DLD1 (cell line): ENCODE measurements around the gene SPOCK1.

Source experiments
- in situ Hi-C: cut with HindIII; loops from 2 replicates; pipeline ENCODE4 v1.10.0; 2017; ENCODE audit warnings: low sequenced_read_pairs

SPOCK1 gene

DNA sequence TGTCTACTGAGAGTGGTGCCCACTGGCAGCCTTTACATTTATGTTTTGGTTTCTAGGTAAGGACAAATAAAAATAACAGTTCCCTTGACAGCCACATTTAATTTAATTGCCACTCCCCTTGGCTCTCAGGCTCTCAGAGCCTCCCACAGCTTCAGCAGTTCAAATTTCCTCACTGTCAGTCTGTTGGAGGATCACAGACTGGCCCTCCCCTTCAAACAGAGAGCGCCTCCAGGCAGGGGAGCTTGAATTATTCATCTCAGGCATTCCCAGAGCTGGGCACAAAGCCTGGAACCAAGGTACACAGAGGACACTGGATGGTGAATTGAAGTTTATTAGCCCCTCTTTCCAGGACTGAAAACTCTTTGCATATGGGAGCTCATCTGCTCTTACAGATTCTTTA, 407.7 kb downstream of the SPOCK1 start:
- in situ Hi-C loops: no loop called here

DNA sequence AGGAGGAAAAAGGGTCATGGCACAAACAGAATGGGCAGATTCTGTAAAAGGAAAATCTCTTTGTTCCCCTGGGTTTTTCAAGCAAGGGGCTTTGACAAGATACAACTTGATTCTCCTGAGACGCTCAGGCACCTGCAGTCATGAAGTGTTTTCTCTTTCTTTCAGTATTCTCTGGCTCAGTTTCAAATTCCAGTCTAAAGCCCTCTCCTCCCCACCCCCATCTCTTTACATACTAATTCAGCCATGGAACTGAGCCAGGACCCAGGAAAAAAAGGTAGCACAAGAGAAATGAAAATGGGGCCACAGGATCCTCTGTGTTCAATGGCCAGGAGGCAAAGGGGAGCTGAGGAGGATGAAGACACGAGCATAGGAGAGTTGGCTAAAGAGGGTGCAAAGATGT, 408.4 kb downstream of the SPOCK1 start:
- in situ Hi-C loops: no loop called here

DNA sequence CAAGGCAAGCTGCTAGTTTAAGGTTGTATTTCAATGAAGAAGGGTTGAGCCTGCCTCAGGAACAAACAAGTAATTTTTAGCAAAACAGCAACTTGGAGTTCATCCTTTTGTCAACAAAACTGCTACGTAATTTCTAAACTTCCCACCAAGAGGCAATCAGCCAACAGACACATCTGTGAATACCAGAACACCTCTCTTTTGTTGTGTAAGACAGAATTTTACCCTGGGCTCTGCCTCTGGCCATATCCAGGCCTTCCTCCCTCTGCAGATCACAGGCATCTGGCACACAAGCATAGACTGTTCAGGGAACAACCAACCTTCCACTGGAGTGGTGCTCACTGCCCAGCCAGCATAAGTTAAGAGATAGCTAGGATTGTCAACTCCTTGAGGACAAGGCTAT, 409.0 kb downstream of the SPOCK1 start:
- in situ Hi-C loops: no loop called here

DNA sequence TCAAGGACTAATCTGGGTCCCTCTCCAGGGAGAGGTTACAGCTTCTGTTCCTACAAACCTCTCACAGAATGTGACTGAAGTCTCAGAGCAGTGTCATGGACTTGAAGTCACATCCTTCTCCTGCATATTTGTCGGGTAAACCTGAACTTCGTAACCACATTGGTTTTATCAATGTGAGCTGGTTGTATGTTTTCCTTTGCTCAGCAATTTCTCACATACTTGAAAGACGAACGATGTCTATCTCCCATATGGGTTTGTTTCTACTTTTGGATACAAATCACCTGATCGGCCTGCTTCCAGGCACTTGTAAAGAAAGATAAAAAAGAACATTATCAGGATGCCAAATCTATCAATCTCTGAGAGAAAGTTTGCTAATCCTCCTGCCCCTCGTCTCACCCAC, 411.0 kb downstream of the SPOCK1 start:
- in situ Hi-C loops: no loop called here

DNA sequence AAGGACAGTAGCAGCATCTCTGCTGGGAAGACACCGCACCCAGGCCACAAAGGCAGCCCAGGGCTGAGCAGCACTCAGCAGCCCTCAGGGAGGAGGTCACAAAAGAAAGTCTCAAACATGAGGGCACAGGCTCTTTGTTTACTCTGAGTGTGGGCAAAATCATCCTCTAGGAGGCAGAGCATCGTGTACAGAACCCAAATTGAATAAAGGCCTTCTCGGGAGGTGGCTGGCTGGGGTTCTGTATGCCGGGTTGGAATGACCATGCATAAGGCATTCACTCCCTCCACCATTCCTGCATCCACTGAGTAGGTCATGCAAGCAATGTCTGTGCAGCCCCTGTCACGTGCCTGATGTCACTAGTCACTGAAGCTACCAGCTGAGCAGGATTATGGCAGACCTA, 412.8 kb downstream of the SPOCK1 start:
- in situ Hi-C loops: no loop called here

DNA sequence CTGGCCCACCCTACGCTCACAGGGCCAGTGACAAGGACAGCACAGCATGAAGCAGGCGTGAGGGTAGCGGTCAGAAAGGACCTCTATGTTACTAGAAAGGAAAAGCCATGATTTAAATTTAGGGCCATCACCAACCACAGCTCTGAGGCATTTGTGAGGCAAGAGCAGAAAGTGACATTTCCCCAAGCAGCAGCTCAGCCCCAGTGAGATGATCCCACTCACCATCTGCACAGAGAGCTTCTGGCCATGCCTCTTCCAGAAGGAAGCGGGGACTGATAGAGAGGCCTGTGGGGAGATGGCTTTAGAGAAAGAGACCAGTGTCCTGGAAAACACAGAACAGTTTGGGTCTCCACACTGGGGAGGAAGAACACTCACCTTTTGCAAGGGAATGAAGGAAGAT, 413.9 kb downstream of the SPOCK1 start:
- in situ Hi-C loops: no loop called here

DNA sequence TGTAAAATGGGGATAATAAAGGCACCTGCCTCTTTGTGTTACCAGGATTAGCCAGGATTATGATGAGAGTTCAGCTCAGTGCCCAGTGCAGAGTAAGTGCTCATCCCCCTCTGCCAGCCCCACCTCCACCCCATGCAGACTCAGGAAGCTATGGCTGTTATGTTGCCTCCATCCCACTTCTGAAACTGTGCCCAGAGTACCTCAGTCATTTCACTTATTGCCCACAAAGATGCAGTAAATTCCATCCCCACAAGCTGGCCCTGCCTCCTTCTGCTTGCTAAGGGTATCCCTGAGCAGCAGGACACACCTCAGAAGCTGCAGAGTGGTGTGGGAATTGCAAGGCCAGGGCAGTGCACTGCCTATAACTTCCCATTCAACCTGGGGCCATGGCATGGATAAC, 415.1 kb downstream of the SPOCK1 start:
- in situ Hi-C loops: no loop called here

DNA sequence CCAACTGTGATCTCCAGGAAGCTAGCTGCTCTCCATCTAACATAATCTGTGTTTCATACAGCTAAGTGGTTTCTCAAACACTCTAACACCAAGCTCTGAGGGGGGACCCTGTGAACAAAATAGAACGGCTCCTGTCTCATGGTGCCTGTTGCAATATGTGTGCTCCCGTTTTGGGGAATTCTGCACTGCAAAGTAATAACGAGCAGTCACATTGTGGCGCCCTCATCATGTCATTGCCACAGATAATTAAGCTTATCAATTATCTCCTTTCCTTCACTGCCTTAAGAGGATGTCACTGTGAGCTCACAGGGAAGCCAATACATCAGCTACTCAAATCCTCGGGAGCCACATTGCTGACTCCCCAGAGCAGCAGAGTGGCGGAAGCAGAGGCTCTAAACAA, 416.2 kb downstream of the SPOCK1 start:
- in situ Hi-C loops: no loop called here

DNA sequence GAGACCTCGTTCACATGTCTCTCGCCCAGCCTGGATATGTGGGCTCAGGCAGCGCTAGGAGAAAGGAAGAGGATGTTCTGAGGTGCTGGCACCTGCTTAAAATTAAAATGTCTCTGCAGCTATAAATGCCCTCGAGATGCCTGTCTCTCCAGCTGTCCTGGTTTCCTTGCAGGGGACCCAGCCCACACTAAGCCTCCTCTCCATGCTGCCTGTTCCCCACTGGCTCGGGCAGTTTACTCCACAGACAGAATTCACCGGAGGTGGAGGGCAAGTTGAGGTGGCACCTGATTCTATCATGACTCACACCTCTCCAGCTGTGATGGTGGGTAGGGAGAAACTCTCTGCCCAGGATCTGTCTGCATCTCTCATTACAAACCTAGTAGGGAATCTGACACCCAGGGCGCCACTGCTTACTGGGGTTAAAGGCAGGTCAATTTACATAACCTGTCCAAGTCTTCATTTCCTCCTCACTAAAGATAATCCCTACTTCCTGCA, 420.9 kb downstream of the SPOCK1 start:
- in situ Hi-C loops: no loop called here

DNA sequence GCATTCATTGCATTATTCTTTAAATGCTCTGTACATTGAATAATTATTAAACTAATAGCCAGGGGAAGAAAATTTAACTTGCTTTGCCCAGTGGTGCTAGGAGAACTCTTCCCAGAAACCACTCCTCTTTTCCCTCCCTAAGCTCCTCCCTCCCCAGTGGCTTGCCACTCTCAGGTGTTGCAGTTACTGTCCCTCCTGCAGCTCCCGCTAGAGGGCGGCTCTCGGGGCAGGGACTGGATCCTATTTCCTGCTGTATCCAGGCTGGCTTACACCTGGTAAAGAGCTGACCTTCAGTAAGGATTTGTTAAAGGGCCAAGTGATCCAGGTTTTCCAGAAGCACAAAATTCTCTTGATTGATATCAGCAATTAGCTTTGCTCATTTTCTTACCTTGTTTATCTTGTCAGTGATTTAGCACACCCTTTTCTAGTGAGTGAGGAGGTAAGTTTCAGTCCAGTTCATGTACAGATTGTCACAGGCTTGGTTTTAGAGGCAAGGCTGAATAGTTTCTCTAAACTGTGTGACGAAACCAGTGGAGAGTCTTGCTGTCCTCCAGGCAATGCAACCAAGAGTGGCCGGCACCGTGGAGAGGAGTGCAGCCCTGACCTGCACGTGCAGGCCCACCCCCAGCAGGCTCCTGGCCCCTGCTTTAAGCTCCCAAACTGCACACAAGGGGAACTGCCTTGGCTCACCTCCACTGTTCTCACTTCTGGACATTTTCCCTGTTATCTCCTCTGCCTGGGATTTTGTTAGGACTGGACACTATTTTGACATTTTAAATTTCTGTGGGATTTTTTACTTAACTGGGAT, 423.8 kb downstream of the SPOCK1 start:
- in situ Hi-C loops: no loop called here

DNA sequence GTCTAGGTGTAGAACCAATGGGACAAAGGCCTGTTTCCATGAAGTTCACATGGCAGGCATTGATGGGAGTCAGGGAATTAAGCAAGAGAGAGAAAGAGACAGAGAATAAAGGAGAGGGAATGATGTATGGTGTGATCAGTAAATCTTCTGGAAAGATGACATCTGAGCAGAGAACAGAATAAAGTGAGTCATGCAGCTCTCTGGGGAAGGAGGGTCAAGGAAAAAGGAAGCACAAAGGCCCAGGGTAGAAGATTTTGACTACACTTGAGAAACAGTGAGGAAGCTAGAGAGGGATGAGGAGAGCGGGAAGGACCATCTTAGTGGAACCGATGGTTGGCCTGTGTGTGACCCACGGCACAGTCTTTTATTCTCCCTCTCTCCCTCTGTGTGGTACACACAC, 425.9 kb downstream of the SPOCK1 start:
- in situ Hi-C loops: no loop called here

DNA sequence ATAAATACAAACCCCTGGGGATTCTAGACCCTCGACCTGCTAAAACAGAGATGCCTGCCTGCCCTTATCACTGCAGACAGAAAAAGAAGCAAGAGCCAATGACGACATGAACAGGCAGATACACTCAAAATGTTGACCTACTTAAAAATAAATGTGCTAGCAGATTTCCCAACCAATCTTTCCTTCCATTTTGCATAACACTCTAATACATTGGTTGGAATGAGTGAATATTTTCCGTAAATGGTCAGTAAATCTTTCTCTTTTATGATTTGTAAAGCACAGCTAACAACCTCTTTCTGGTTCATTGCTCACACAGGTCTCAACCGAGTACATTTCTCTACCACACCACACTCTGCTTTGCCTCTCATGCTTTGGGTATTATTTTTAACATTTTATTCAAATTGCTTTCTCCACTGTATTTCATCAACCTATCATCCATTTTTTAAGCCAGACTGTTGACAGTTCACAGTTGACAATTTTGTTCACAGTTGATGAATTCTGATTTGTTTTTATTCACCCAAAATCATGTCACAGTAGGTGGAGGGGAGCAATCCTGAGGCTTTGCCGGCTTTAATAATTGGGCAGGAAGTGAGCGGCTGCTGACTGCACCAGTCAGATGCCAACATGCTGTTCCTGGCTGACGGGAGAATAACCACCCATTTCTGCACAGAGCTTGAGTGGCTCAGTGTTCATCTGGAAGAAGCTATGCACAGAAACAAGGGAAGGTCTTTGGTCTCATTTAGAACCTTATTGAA, 426.6 kb downstream of the SPOCK1 start:
- in situ Hi-C loops: no loop called here

DNA sequence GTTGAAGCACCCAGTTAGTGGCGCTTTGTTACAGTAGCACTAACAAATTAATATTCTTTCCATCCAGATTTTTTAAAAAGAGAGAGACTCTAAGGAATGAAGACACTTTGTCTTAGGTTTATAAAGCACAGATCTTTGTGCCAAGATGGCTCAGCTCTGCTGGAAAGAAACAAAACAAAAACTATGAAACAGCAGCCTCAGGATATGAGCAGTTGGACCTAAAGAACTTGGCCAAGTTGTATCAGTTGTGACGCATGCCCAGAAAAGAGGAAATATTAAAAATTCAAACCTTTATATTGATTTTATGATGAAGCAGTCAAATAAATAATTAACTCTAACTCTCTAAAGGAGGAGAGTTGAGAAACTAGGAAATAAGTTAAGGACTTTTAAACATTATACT, 427.2 kb downstream of the SPOCK1 start:
- in situ Hi-C loops: no loop called here

DNA sequence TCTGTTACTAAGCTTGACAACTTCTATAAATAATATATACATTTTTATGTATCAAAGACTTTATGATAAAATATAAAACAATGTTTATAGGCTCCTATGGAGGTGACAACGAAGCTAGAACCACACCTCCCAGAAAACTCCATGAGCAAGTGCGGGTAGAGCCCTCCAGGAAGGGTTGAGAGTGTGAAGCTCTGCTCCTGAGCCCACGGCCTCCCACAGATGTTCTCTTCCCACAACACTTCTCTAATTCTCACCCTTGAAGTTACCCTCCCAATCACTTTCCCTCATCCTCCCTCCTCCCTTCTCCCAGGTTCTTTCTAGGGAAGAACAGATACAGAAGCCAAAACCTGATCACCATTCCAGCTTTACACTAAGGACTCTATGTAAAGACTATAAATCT, 427.6 kb downstream of the SPOCK1 start:
- in situ Hi-C loops: no loop called here

DNA sequence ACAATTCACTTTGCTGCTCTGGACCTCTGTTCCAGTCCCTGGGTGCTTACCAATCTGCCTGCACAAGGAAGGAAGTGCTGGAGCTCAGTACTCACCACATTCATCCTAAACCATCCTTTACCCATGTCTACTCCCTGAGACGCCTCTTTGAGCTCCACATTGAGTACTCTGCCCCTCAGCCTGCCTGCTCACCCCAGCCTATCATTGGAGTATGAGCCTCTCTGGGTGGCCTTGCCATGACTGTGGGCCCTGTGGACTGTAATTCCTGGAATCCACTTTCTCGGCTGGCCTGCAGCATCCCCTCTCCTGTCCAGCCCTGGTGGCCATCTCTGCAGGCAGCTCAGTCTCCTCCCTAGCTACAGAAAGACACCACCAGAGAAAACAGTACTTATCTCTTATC, 428.6 kb downstream of the SPOCK1 start:
- in situ Hi-C loops: no loop called here

DNA sequence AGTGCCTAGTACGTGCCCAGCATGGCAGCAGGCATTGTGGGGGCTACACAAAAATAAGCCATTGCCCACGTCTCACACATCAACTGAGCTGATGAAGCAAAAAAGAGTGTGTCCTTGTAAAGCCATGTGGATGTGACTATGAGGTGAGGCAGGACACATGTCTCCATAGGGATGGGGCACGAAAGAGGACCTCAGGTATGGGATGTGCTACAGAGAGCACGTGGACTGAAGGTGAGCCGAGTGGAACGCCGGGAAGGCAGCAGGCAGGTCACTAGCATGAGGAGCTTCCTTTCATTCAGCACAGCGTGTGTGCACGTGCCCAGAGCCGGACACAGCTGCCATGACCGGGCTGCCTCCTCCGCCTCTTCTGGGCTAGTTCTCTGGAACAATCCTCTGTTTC, 429.8 kb downstream of the SPOCK1 start:
- in situ Hi-C loops: no loop called here

DNA sequence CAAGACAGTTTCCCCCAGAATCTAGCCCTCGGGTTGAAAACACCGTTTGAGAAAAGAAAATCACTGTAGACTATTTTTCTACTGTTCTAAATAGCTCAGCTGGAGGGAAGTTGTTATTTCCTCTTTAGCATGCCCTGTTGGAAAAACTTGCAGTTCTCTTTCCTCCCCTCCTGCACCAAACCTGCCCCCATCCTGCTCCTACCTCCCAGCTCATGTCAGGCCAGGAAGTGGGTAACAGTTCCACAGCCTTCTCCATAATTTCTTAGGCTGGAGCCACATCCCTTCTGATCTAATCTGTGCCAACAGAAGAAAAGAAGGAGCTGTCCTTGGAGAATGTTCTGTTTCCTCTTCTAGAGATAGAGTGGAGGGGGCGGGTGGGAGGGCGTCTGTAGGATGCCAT, 437.7 kb downstream of the SPOCK1 start:
- in situ Hi-C loops: no loop called here

DNA sequence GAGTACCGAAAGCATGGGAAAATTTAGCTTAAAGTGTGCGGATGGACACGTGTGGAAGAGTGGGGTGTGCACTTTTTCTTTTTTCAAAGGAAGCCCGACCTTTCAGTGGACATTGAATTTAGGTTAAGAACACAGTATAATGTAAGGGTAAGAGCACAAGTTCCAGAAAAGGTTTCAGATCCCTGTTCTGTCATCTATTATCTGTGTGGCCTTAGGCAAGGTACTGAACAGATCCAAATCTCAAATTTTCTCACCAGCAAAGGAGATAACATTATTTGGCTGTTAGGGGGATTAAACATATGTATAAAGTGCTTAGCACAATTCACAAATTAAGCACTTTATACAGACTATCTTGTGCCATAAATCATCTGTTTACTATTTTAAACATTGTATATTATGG, 441.0 kb downstream of the SPOCK1 start:
- in situ Hi-C loops: no loop called here

DNA sequence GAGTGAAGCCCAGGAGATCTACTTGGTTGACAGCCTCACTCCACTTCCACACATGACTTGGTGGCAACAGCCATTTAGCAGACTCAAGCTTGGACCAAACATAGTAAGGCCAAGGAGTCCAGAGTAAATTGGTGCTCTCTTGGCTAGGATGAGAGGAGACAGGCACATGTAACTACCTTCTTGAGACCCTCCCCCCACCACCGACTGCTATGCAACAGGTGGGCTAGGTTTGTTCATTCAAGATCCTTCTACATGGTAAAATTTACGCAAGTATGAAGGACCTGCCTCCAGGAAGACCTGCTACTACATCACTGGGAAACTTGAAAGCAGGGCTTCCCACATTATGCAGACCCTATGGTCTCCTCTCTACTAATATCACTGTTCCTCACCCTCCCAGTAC, 442.4 kb downstream of the SPOCK1 start:
- in situ Hi-C loops: no loop called here

DNA sequence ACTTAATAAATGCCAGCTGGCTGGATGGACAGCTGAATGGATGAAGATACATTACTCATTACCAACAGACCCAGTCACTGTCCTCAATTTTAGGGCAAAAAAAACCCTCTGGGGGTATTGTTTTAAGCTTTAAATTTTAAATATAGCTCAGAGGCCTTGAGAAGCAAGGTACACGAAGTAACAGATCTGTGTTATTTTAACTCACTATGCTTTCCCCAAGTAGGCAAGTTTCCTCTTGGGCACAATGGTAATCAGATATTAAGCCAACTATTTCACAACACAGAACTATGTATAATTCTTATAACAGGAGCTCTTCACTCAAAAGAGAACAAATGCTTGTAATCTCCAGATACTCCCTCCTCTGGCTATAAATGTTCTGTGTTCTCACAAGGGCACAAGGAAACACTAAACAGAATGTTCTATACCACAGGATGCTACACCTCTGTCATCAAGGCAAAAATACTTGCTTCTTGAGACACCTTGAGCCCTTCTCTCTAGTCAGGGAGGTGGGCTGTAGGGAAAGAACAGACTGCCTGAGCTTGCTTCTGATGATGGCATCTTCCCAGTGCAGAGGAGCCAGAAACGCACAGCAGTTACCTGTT, 443.8 kb downstream of the SPOCK1 start:
- in situ Hi-C loops: no loop called here

DNA sequence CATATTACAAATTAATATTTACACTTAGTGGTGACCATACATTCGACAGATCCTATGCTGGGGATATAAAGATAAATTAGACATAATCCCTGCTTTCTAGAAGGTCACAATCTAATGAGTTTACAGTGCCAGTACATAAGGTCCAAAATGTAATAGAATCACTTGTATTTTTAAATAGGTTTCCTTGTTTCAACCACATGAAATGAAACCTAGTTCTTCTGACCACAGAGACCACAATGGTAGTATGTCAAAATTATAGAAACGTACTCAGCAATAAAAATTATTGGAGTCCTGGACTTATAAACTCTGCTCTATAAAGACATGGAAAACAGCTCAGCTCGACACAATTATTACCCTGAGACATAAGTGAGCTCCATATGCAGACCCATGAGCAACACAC, 444.3 kb downstream of the SPOCK1 start:
- in situ Hi-C loops: no loop called here

DNA sequence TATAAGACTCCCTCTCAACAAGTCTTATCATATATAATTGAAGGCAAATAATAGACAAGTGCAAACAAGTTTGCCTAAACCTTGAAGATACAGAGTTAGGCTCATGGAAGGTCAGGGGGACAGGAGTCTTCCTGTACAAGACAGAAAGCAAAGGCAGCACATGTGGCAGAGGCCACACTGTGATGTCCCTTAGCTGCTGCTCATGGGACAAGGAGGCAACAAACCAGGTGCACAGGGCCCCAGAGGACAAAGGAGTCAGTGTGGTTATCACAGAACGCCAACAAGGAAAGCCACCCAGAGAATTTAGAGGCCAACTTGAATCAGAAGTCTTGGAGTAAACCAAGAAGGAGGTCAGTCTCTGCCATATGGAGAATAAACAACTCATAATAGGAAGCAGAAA, 444.8 kb downstream of the SPOCK1 start:
- in situ Hi-C loops: no loop called here
